ENCODE measurements around the gene SPINK4.

DNA sequence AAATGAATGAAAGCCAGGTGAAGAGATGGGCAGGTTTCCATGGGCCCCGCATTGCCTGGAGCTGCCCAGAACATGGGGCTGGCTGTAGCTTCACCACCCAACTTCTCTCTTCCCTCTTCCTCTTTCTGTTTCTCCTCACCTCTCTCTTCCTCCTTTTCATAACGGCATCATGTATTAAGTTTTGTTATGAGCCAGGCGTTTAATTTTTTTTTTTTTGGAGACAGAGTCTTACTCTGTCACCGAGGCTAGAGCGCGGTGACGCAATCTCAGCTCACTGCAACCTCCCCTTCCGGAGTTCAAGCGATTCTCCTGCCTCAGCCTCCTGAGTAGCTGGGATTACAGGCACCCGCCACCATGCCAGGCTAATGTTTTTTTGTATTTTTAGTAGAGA is 13.0 kb upstream of the SPINK4 start:
- no peak for TF ChIP-seq POLR2AphosphoS5 (IDR thresholded peaks at IDR 0.05)
- TF ChIP-seq, protein P1, sequence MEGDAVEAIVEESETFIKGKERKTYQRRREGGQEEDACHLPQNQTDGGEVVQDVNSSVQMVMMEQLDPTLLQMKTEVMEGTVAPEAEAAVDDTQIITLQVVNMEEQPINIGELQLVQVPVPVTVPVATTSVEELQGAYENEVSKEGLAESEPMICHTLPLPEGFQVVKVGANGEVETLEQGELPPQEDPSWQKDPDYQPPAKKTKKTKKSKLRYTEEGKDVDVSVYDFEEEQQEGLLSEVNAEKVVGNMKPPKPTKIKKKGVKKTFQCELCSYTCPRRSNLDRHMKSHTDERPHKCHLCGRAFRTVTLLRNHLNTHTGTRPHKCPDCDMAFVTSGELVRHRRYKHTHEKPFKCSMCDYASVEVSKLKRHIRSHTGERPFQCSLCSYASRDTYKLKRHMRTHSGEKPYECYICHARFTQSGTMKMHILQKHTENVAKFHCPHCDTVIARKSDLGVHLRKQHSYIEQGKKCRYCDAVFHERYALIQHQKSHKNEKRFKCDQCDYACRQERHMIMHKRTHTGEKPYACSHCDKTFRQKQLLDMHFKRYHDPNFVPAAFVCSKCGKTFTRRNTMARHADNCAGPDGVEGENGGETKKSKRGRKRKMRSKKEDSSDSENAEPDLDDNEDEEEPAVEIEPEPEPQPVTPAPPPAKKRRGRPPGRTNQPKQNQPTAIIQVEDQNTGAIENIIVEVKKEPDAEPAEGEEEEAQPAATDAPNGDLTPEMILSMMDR (IDR thresholded peaks at IDR 0.05) = no peak
- no peak for TF ChIP-seq POLR2A (IDR thresholded peaks at IDR 0.05)
